H1 (cell line): ENCODE results near the gene NMNAT3. TPM values are rescaled to one million over a fixed set of nuclear protein-coding genes. Genes with fewer than 3 reads are reported as not detected.

Source experiments
- CTCF ChIA-PET: fragments of 300-600 bp; sonication (Branson Sonifier 250); formaldehyde crosslinking; loops from one replicate; lab custom pipeline; 2021; ENCODE audit not compliant: partially characterized antibody; lab: Charles Lee
- POLR2A ChIA-PET: fragments of 300-600 bp; sonication (Branson Sonifier 250); formaldehyde crosslinking; loops from one replicate; lab custom pipeline; 2021; ENCODE audit warnings: inconsistent platforms; ENCODE audit not compliant: partially characterized antibody; lab: Charles Lee
- DNase-seq, 2 experiments: peaks; one replicate each; pipeline versions ENCODE4 v3.0.0 to v3.0.0-alpha.2; 2010 to 2022; ENCODE audit warnings: low spot score in 2 of 2, low read depth in 1 of 2, mixed read lengths in 1 of 2
- FAIRE-seq: peaks from 2 replicates; lab custom pipeline; 2011; peaks lifted over from hg19 to GRCh38; lab: Jason Lieb, UNC
- H2AFZ ChIP-seq: 2 replicates; pipeline ENCODE4 v1.8.1; 2012; ENCODE audit warnings: low read length, inconsistent platforms
- H2AK5ac ChIP-seq: 2 replicates; pipeline ENCODE4 v1.6.1; 2013; ENCODE audit warnings: low read depth, low read length
- H2BK120ac ChIP-seq: replicated peaks from 2 replicates; pipeline ENCODE3; 2013; ENCODE audit warnings: low read depth, low read length, inconsistent platforms
- H2BK12ac ChIP-seq: 2 replicates; pipeline ENCODE4 v1.6.1; 2013; ENCODE audit warnings: low read depth, low read length
- H2BK15ac ChIP-seq: 2 replicates; pipeline ENCODE4 v1.6.1; 2013; ENCODE audit warnings: low read length
- H2BK20ac ChIP-seq: 2 replicates; pipeline ENCODE4 v1.6.1; 2013; ENCODE audit warnings: low read length
- H2BK5ac ChIP-seq: 2 replicates; pipeline ENCODE4 v1.6.1; 2013; ENCODE audit warnings: low read depth, low read length
- H3K14ac ChIP-seq: 2 replicates; pipeline ENCODE4 v1.6.1; 2013; ENCODE audit warnings: inconsistent platforms; ENCODE audit not compliant: insufficient read length
- H3K18ac ChIP-seq: 2 replicates; pipeline ENCODE4 v1.6.1; 2013; ENCODE audit warnings: low read length; ENCODE audit errors: extremely low read depth
- H3K23ac ChIP-seq: 2 replicates; pipeline ENCODE4 v1.6.1; 2013; ENCODE audit warnings: inconsistent platforms; ENCODE audit not compliant: insufficient read length
- H3K23me2 ChIP-seq: 2 replicates; pipeline ENCODE4 v1.6.1; 2013; ENCODE audit warnings: low read depth, low read length
- H3K27ac ChIP-seq: 2 replicates; pipeline ENCODE4 v1.6.1; 2011; ENCODE audit warnings: low read depth, low read length, inconsistent platforms
- H3K27me3 ChIP-seq, 4 experiments: replicated peaks in 1 of 4; 1 replicate in 1 of 4; 2 replicates in 3 of 4; pipeline versions ENCODE4 v1.6.1 to v1.8.1; 2011 to 2013; ENCODE audit warnings: low read length in 3 of 4, mild to moderate bottlenecking in 3 of 4, inconsistent platforms in 2 of 4, mixed read lengths in 2 of 4, moderate library complexity in 1 of 4; ENCODE audit not compliant: control insufficient read depth in 3 of 4, insufficient read depth in 3 of 4; ENCODE audit errors: extremely low read depth in 1 of 4
- H3K36me3 ChIP-seq, 4 experiments: 2 replicates each; pipeline versions ENCODE4 v1.6.1 to v1.8.1; 2011 to 2013; ENCODE audit warnings: mild to moderate bottlenecking in 4 of 4, low read length in 3 of 4, moderate library complexity in 2 of 4, control low read depth in 1 of 4, inconsistent platforms in 1 of 4; ENCODE audit not compliant: insufficient read depth in 4 of 4, control insufficient read depth in 2 of 4
- H3K4ac ChIP-seq: replicated peaks from 2 replicates; pipeline ENCODE3; 2013; ENCODE audit warnings: low read length, low read depth, mixed read lengths, inconsistent platforms; ENCODE audit not compliant: insufficient read length
- H3K4me1 ChIP-seq, 4 experiments: replicated peaks in 1 of 4; 1 replicate in 1 of 4; 2 replicates in 3 of 4; pipeline versions ENCODE4 v1.6.1 to v1.8.1; 2011 to 2013; ENCODE audit warnings: low read length in 3 of 4, inconsistent platforms in 2 of 4, mixed read lengths in 1 of 4; ENCODE audit not compliant: insufficient read depth in 4 of 4, control insufficient read depth in 3 of 4
- H3K4me2 ChIP-seq, 2 experiments: 2 replicates each; pipeline versions ENCODE4 v1.6.1 to v1.8.1; 2011 to 2013; ENCODE audit warnings: low read depth in 2 of 2, low read length in 2 of 2, control low read depth in 1 of 2, inconsistent platforms in 1 of 2, mild to moderate bottlenecking in 1 of 2; ENCODE audit not compliant: insufficient read depth in 1 of 2
- H3K4me3 ChIP-seq, 4 experiments: fragments of 200-600, 300-600 bp in 1 of 4; sonication (generic), shearing (Covaris generic), sonication (Bioruptor Twin) in 1 of 4; 2 replicates each; pipeline versions ENCODE4 v1.5.1 to v1.8.1; 2011 to 2016; ENCODE audit warnings: low read length in 4 of 4, low read depth in 3 of 4, control low read depth in 2 of 4, inconsistent platforms in 2 of 4, mild to moderate bottlenecking in 2 of 4, mixed read lengths in 1 of 4, moderate library complexity in 1 of 4; ENCODE audit not compliant: insufficient read depth in 2 of 4; ENCODE audit errors: extremely low read depth in 1 of 4
- H3K56ac ChIP-seq: replicated peaks from 2 replicates; pipeline ENCODE3; 2013; ENCODE audit warnings: low read depth, mild to moderate bottlenecking, mixed read lengths, low read length, inconsistent platforms; ENCODE audit not compliant: insufficient read length
- H3K79me1 ChIP-seq: 2 replicates; pipeline ENCODE4 v1.6.1; 2013; ENCODE audit warnings: low read depth, low read length, control low read depth
- H3K79me2 ChIP-seq, 2 experiments: 2 replicates each; pipeline versions ENCODE4 v1.6.1 to v1.8.1; 2012 to 2013; ENCODE audit warnings: low read length in 2 of 2, mild to moderate bottlenecking in 2 of 2, inconsistent platforms in 1 of 2; ENCODE audit not compliant: insufficient read depth in 2 of 2, control insufficient read depth in 1 of 2
- H3K9ac ChIP-seq, 4 experiments: replicated peaks in 1 of 4; 1 replicate in 1 of 4; 2 replicates in 3 of 4; pipeline versions ENCODE4 v1.6.1 to v1.8.1; 2011 to 2013; ENCODE audit warnings: low read depth in 3 of 4, low read length in 3 of 4, control low read depth in 2 of 4, mild to moderate bottlenecking in 2 of 4, moderate library complexity in 2 of 4, inconsistent platforms in 1 of 4; ENCODE audit errors: extremely low read depth in 1 of 4
- H3K9me3 ChIP-seq, 2 experiments: 2 replicates each; pipeline versions ENCODE4 v1.6.1 to v1.8.1; 2012 to 2013; ENCODE audit warnings: mild to moderate bottlenecking in 2 of 2, moderate library complexity in 2 of 2, control low read depth in 1 of 2, inconsistent platforms in 1 of 2, low read depth in 1 of 2, low read length in 1 of 2, mixed read lengths in 1 of 2; ENCODE audit not compliant: insufficient read depth in 2 of 2
- H4K20me1 ChIP-seq, 2 experiments: replicated peaks in 1 of 2; 2 replicates each; pipeline versions ENCODE3 to v1.8.1; 2011 to 2013; ENCODE audit warnings: inconsistent platforms in 2 of 2, low read length in 2 of 2, mild to moderate bottlenecking in 1 of 2; ENCODE audit not compliant: insufficient read depth in 2 of 2, control insufficient read depth in 1 of 2
- H4K5ac ChIP-seq: 2 replicates; pipeline ENCODE4 v1.6.1; 2013; ENCODE audit warnings: low read length, low read depth, mixed read lengths, inconsistent platforms; ENCODE audit not compliant: insufficient read length
- H4K8ac ChIP-seq: 2 replicates; pipeline ENCODE4 v1.8.0; 2013; ENCODE audit warnings: mild to moderate bottlenecking, moderate library complexity, low read length, inconsistent platforms; ENCODE audit not compliant: insufficient read depth; ENCODE audit errors: extremely low read depth
- H4K91ac ChIP-seq: replicated peaks from 2 replicates; pipeline ENCODE3; 2013; ENCODE audit warnings: low read length, mixed read lengths, inconsistent platforms; ENCODE audit not compliant: insufficient read length
- CREB1 ChIP-seq: IDR thresholded peaks from 2 replicates; pipeline ENCODE4 v1.6.1; 2012; ENCODE audit warnings: inconsistent platforms
- E2F6 ChIP-seq: IDR thresholded peaks from 2 replicates; pipeline ENCODE4 v1.6.1; 2012; ENCODE audit warnings: inconsistent platforms
- JUND ChIP-seq: IDR thresholded peaks from 2 replicates; pipeline ENCODE4 v1.6.1; 2011; ENCODE audit warnings: mild to moderate bottlenecking, improper control_type of control experiment, low read length
- KDM4A ChIP-seq: IDR thresholded peaks from one replicate; pipeline ENCODE4 v1.7.1; 2012; ENCODE audit warnings: low read depth, mild to moderate bottlenecking, moderate library complexity, low read length, inconsistent platforms; ENCODE audit not compliant: severe bottlenecking
- MAFK ChIP-seq: IDR thresholded peaks from 2 replicates; pipeline ENCODE4 v1.6.1; 2012; ENCODE audit warnings: low read depth, mild to moderate bottlenecking, improper control_type of control experiment, low read length
- POU5F1 ChIP-seq: IDR thresholded peaks from 2 replicates; pipeline ENCODE4 v1.6.1; 2011; ENCODE audit warnings: low read depth, mild to moderate bottlenecking, low read length, moderate library complexity
- RAD21 ChIP-seq, 2 experiments: IDR thresholded peaks in 1 of 2; conservative IDR thresholded peaks in 1 of 2; 2 replicates each; pipeline ENCODE4 v1.6.1; 2011; ENCODE audit warnings: low read depth in 2 of 2, low read length in 2 of 2, improper control_type of control experiment in 1 of 2, inconsistent platforms in 1 of 2, mild to moderate bottlenecking in 1 of 2, moderate library complexity in 1 of 2
- SIN3A ChIP-seq, 2 experiments: IDR thresholded peaks in 1 of 2; conservative IDR thresholded peaks in 1 of 2; 2 replicates each; pipeline ENCODE4 v1.6.1; 2011 to 2012; ENCODE audit warnings: low read length in 2 of 2, improper control_type of control experiment in 1 of 2, low read depth in 1 of 2, mild to moderate bottlenecking in 1 of 2
- SP2 ChIP-seq: IDR thresholded peaks from 2 replicates; pipeline ENCODE4 v1.6.1; 2012; ENCODE audit warnings: mild to moderate bottlenecking, low read length, inconsistent platforms
- SP4 ChIP-seq: IDR thresholded peaks from 2 replicates; pipeline ENCODE4 v1.6.1; 2012; ENCODE audit warnings: low read length, inconsistent platforms
- SUZ12 ChIP-seq: fragments of 200-600 bp; sonication (generic); IDR thresholded peaks from 2 replicates; pipeline ENCODE4 v1.6.1; 2012; ENCODE audit warnings: mild to moderate bottlenecking, inconsistent platforms, low read length, moderate library complexity, mixed read lengths
- TCF12 ChIP-seq: IDR thresholded peaks from 2 replicates; pipeline ENCODE4 v1.6.1; 2011; ENCODE audit warnings: low read depth, mild to moderate bottlenecking, low read length
- YY1 ChIP-seq: IDR thresholded peaks from 2 replicates; pipeline ENCODE4 v1.6.1; 2011; ENCODE audit warnings: low read depth, mild to moderate bottlenecking, low read length
- ZNF274 ChIP-seq: IDR thresholded peaks from 2 replicates; pipeline ENCODE4 v1.7.0; 2012; ENCODE audit warnings: low read length, borderline replicate concordance; ENCODE audit errors: extremely low read depth
- WGBS, 2 experiments: shearing (Covaris generic) in 1 of 2; methylation state at CpG; one replicate each; pipeline versions ENCODE4 v1.1.6 to v1.1.7; 2013 to 2015; ENCODE audit warnings: low lambda C conversion rate in 2 of 2, mixed read lengths in 2 of 2, inconsistent platforms in 1 of 2, low coverage in 1 of 2, missing lambda C conversion rate in 1 of 2; ENCODE audit not compliant: insufficient replicate concordance in 2 of 2, insufficient coverage in 1 of 2, insufficient read length in 1 of 2; ENCODE audit errors: extremely low coverage in 1 of 2, missing lambda C conversion rate in 1 of 2; 5-methylcytosine and 5-hydroxymethylcytosine counted together
- polyA plus RNA-seq, 7 experiments: library from polyadenylated mRNA; depleted of rRNA in 3 of 7; stranded (reverse) in 5 of 7; unstranded in 2 of 7; fragments of >200 nt in 5 of 7; fragments of 200-250 nt in 2 of 7; gene quantifications; 1 replicate in 5 of 7; 2 replicates in 1 of 7; 4 replicates in 1 of 7; pipeline versions ENCODE4 v1.2.1 to v1.2.3, GENCODE V29; 2011 to 2013; ENCODE audit warnings: missing spikeins in 2 of 7, mixed read lengths in 2 of 7
- total RNA-seq: library from RNA; stranded (reverse); fragmentation: NEBNext Ultra II Directional; extraction: Animal tissue kit (Norgen Biotek cat#: 25700); gene quantifications from 2 replicates; pipeline ENCODE4 v1.2.1, GENCODE V29; 2021

The NMNAT3 gene
- total and polyA plus RNA-seq, 2 of the 8 experiments (the other 6 are each of a cell fraction or from before 2014, with no cell fraction given) = 4.2 to 4.3 TPM

GRCh38 chr3:139705631-139706030 is 27.9 kb upstream of the NMNAT3 start:
- DNase-seq (no peak), FAIRE-seq (no peak)
- Histone ChIP-seq H3K4me3 (no peak overlapping the region), H3K9me3 (no peaks in the 10 kb centered on the region), H4K91ac (no peak overlapping the region), H3K23me2 (no peaks in the 10 kb centered on the region), H3K27me3 (no peaks in the 10 kb centered on the region), H3K18ac (no peak overlapping the region), H3K56ac (no peak overlapping the region), H3K27ac (no peak overlapping the region), H3K23ac (no peak overlapping the region), H3K9ac (no peak overlapping the region), H2BK12ac (no peak overlapping the region), H3K14ac (no peak overlapping the region), H4K20me1 (no peaks in the 10 kb centered on the region), H2AFZ (no peak overlapping the region), H3K79me2 (no peaks in the 10 kb centered on the region), H3K36me3 (no peaks in the 10 kb centered on the region), H3K4me1 (no peaks in the 10 kb centered on the region), H2BK120ac (no peak overlapping the region), H3K4ac (no peak overlapping the region), H4K8ac (no peak overlapping the region), H3K4me2 (no peak overlapping the region), H3K79me1 (no peaks in the 10 kb centered on the region), H4K5ac (no peak overlapping the region), H2BK15ac (no peak overlapping the region), H2BK20ac (no peak overlapping the region), H2AK5ac (no peak overlapping the region), H2BK5ac (no peak overlapping the region)
- POLR2A ChIA-PET = no interaction called here
- 89% methylated on average over 3 of the region's 3 CpGs; no CpG with 5 or more reads in 1 of the 2 experiments for WGBS, 2 experiments
- CTCF ChIA-PET = interaction anchor here (1.2 to 3.7 kb wide), 3 partner anchors 10 to 25 kb away, joined by 3 to 16 read pairs (median 3); no protein-coding TSS in a partner anchor
- TF ChIP-seq RAD21 (IDR thresholded peaks at IDR 0.05 in 1 of 2, conservative IDR thresholded peaks at IDR 0.05 in 1 of 2; ENCODE audit: low read depth in 2 of 2, low read length in 2 of 2) = no peak
- no peak for TF ChIP-seq SP2
- TF ChIP-seq MAFK = no peak
- TF ChIP-seq TCF12 = no peak
- TF ChIP-seq CREB1 = no peak
- TF ChIP-seq SP4 = no peak
- TF ChIP-seq POU5F1 = no peak
- no peak for TF ChIP-seq JUND
- no peak for TF ChIP-seq KDM4A
- no peak for TF ChIP-seq E2F6
- TF ChIP-seq SUZ12 = no peak
- no peak for TF ChIP-seq YY1
- no peak for TF ChIP-seq ZNF274
- no peak for TF ChIP-seq SIN3A (conservative IDR thresholded peaks at IDR 0.05 in 1 of 2, IDR thresholded peaks at IDR 0.05 in 1 of 2; ENCODE audit: low read depth in 1 of 2, low read length in 2 of 2)
